Measurements from ENCODE around the gene RGS4. TPM values are rescaled to one million over a fixed set of nuclear protein-coding genes. Genes with fewer than 3 reads are reported as not detected.

Gene RGS4
- total RNA-seq, 1 experiment from 2014 or later: not detected

GRCh38 chr1:163085041-163085903, 16.1 kb downstream of the RGS4 start:
- H3K27ac ChIP-seq (ENCODE audit: insufficient read length, low read depth, low read length): no peak overlapping the region
- no peak overlapping the region for H3K9ac ChIP-seq (ENCODE audit: extremely low read depth, insufficient read length, low read length)
- no peak for DNase-seq

More at GRCh38 chr1:163085041-163085903, 16.1 kb downstream of the RGS4 start:
- Histone ChIP-seq H3T11ph (ENCODE audit: low read length) (no peak overlapping the region), H4K8ac (replicated peaks; ENCODE audit: insufficient read length, low read depth, low read length) (no peak overlapping the region), H4K20me1 (ENCODE audit: control insufficient read depth, insufficient read depth, insufficient read length) (no peaks in the 10 kb centered on the region), H2BK5ac (ENCODE audit: insufficient read length, low read length) (no peak overlapping the region), H3K56ac (ENCODE audit: insufficient read length, low read depth, low read length) (no peak overlapping the region), H3K18ac (ENCODE audit: insufficient read length, low read depth, low read length) (no peak overlapping the region), H3K9me3 (ENCODE audit: control insufficient read depth, low read depth, low read length) (no peaks in the 10 kb centered on the region), H3K79me1 (ENCODE audit: insufficient read depth, low read depth, low read length, poor library complexity, severe bottlenecking) (no peaks in the 10 kb centered on the region), H2BK120ac (ENCODE audit: low read depth, low read length, poor library complexity, severe bottlenecking) (no peak overlapping the region), H4K5ac (ENCODE audit: insufficient read length, low read depth, low read length) (no peak overlapping the region), H2BK20ac (ENCODE audit: low read depth, low read length, poor library complexity, severe bottlenecking) (no peak overlapping the region), H3K4me1 (ENCODE audit: insufficient read depth, low read length) (no peaks in the 10 kb centered on the region; the same call in 1 of the 2 replicates), H3K4ac (ENCODE audit: low read depth, low read length) (no peak overlapping the region), H3K4me2 (ENCODE audit: insufficient read depth, insufficient read length, low read length) (no peak overlapping the region), H3K14ac (ENCODE audit: insufficient read depth, low read length) (no peak overlapping the region), H3K23me2 (ENCODE audit: insufficient read length, low read depth, low read length, poor library complexity, severe bottlenecking) (no peaks in the 10 kb centered on the region), H3K79me2 (ENCODE audit: insufficient read depth, low read length) (no peaks in the 10 kb centered on the region), H3K27me3 (ENCODE audit: insufficient read depth, low read length) (no peaks in the 10 kb centered on the region), H2AK5ac (ENCODE audit: insufficient read length, low read length) (no peak overlapping the region), H2BK12ac (ENCODE audit: insufficient read length, low read depth, low read length) (no peak overlapping the region), H2AFZ (ENCODE audit: low read length) (no peak overlapping the region), H2BK15ac (ENCODE audit: low read depth, low read length) (no peak overlapping the region), H3K23ac (ENCODE audit: insufficient read length, low read depth, low read length) (no peak overlapping the region), H4K91ac (ENCODE audit: insufficient read length, low read depth, low read length) (no peak overlapping the region)
- Mint-ChIP-seq H3K9me3 (peaks cover 0 to 2% of the 10 kb centered on the region in 2 experiments; a peak in 2 of 5 replicates), H3K4me1 (peaks cover 4 to 5% of the 10 kb centered on the region in 2 experiments; a peak in 2 of 4 replicates), H3K4me3 (no peak overlapping the region), H3K27ac (no peak overlapping the region; a peak in 1 of 7 replicates), H3K36me3 (ENCODE audit: insufficient read depth in 1 of 3, low read depth in 3 of 3) (no peaks in the 10 kb centered on the region), H3K27me3 (ENCODE audit: low read depth) (no peaks in the 10 kb centered on the region; the same call in 1 of the 2 replicates)
- no CpG with 5 or more reads among the region's 4 CpGs for WGBS (ENCODE audit: extremely low coverage, insufficient read length, low lambda C conversion rate)
- no peak for TF ChIP-seq CTCF (conservative IDR thresholded peaks at IDR 0.05)
